GM19324 (cell line): ENCODE measurements around the gene PWWP2B.
"Not testable (repeated sequence)": the region's sequence is repeated elsewhere in the genome, so short reads cannot be mapped to it uniquely, and the experiment has no call there.

Source experiments
- ATAC-seq: cut with Tn5 transposase; IDR thresholded peaks from one replicate; pipeline ENCODE4 v1.9.1; 2021; ENCODE audit warnings: mild to moderate bottlenecking, moderate library complexity; ENCODE audit not compliant: unreplicated experiment, low FRiP score

PWWP2B gene

DNA sequence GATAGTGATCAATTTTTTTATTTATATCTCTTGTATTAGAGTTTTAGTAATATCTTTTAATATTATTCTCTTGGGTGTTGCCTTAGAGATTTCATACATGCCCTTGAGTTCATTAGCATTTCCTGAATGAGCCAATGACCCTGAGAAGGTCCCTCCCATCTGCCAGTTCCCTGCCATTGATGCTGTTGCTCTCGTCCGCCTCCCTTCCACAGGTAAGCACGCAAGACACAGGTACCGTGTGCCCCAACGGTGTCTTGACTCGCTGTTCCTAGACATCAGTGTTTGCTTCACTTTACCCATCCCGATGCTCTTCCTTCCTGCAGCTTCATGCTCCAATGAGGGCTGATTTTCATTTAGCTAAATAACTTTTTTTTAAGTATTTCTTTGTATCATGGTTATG is 19.7 kb upstream of the PWWP2B start:
- no peak for ATAC-seq

DNA sequence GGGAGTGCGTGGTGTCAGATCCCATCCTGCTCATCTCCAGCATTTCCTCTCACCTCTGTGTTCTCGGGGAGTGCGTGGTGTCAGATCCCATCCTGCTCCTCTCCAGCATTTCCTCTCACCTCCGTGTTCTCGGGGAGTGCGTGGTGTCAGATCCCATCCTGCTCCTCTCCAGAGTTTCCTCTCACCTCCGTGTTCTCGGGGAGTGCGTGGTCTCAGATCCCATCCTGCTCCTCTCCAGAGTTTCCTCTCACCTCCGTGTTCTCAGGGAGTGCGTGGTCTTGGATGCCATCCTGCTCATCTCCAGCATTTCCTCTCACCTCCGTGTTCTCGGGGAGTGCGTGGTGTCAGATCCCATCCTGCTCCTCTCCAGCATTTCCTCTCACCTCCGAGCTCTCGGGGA is 18.0 kb upstream of the PWWP2B start:
- ATAC-seq, result not testable (repeated sequence)

DNA sequence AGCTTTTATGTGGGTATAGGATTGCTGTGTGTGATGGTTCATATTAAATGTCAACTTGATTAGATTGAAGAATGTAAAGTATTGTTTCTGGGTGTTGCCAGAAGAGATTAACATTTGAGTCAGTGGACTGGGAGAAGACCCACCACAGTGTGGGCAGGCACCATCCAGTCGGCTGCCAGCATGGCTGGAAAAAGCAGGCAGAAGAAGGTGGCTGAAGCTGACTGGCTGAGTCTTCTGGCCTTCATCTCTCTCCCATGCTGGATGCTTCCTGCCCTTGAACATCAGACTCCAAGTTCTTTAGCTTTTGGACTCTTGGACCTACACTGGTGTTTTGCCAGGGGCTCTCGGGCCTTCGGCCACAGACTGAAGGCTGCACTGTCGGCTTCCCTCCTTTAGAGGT is 16.0 kb upstream of the PWWP2B start:
- ATAC-seq, result not testable (repeated sequence)

DNA sequence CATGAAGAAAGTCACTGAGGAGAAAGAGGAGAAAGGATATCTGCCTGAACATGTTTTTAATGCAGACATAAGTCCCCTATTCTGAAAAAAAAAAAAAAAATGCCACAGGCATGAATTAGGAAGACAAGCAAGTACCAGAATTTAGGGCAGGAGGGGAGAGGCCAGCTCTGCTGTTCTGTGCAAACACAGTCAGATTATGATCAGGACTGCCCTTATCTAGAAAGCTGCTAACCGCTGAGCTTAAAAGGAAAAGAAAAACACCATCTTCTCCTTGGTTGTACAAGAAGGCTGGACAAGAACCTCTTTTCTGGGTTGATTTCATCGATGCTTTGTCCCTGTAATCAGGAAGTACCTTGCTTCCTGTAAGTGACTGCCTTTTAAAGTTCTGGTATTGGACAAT is 15.3 kb upstream of the PWWP2B start:
- no peak for ATAC-seq

DNA sequence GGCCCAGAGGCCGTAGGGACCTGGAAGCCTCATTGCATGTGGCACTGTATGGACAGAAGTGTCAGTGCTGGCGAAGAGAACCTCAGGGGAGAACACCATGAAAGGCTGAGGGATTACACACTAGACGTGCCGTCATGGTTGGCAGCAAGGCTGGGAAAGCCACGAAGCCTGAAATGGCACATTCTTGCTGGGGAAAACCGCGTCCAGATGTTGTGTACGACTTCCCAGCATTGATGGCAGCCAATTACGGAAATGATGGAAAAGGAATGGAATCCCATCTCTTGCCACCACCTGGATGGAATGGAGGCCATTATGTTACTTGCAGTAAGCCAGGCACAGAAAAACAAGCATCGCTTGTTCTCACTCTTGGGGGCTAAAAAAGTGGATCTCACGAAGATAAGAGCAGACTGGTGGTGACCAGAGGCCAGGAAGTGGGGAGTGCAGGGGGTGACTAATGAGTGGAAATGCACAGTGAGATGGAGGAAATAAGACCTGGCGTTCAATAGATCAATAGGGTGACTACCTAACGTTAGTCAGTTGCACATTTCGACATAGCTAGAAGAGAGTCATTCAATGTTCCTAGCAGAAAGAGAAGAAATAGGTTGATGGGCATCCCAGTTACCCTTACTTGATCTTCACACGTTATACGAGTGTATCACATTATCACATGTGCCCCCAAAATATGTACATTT is 14.6 kb upstream of the PWWP2B start:
- ATAC-seq, result no peak

DNA sequence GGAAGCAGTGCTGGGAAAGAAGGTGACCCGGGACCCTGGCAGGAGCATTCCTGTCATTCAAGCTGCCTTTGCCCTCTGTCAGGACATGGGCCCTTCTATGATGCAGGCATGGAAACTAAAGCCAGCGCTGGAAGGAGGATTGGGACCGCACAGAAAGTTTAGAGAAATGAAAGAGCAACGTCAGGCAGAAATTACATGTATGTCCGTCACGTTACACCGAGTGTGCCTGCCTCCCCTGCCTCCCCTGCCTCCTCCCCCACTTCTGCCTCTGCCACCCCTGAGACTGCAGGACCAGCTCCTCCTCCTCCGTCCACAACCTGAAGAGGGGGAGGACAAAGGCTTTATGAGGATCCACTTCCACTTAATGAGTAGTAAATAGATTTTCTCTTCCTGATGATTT is 13.9 kb upstream of the PWWP2B start:
- ATAC-seq, result no peak

DNA sequence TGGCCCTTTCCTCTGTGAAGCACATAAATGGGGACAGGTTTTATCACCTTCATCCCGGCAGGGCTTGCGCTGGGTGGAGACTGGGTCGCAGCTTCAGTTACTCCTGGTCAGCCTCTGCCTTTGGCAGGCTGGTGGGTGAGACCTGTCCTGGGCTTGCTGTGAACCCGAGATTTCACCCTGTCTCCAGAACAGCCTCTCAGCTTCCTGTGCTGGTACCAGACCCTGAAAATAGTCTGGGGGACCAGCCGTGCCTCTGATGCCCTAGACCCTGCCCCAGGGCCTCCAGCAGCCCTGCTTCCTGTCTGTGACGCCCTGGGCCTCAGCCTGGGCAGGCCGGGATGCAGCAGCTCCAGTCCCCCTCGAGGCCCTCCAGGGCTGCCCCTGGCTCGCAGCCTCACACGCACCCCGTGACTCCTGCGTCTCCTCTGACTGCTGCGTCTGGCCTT is 13.2 kb upstream of the PWWP2B start:
- no peak for ATAC-seq

DNA sequence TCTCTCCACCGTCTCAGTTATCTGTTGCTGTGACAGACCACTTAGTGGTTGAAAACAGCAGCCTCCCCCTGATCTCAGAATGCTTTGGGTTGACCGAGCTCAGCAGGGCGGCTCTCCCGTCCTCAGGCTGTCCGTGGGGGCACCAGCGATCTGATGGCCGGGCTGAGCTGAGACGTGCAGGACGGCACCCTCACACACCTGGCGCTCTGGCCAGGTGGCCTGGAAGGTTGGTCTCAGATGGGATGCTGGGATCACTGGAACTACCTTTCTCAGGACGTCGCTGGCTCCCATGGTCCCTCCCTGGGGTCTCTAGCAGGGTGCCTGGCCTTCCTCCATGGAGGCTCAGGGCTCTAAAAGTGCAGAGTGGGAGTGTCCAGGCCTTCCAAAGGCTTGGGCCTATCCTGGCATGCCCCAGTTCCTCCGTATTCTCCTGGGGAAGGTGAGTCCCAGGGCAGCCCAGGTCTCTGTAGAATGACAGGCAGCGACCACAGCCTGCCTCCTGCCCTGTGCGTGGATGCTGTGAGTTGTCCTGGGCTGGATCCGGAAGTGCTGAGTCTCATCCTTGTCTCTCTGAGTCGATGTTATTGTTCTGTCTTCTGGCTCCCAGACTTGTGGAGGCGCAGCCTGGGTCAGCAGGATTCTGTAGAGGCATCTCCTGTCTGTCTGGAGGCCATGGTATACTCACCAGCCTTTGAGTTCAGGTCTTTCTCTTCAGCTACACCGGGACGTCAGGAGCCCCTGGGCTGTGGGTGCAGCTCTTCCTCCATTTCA is 12.2 kb upstream of the PWWP2B start:
- ATAC-seq, result no peak

DNA sequence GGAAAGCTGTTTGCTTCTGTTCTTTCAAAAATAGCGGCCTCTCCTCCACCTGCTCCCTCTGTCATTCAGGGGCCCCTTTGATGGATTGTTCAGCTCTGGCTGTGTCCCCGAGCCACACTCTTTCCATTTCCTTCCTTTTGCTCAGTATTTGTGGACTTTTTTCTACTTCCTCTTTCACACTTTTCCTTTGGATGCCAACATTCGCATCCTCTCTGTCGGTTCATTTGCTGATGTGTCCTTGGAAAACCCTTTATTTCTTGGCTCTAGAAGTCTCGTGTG is 11.7 kb upstream of the PWWP2B start:
- no peak for ATAC-seq

DNA sequence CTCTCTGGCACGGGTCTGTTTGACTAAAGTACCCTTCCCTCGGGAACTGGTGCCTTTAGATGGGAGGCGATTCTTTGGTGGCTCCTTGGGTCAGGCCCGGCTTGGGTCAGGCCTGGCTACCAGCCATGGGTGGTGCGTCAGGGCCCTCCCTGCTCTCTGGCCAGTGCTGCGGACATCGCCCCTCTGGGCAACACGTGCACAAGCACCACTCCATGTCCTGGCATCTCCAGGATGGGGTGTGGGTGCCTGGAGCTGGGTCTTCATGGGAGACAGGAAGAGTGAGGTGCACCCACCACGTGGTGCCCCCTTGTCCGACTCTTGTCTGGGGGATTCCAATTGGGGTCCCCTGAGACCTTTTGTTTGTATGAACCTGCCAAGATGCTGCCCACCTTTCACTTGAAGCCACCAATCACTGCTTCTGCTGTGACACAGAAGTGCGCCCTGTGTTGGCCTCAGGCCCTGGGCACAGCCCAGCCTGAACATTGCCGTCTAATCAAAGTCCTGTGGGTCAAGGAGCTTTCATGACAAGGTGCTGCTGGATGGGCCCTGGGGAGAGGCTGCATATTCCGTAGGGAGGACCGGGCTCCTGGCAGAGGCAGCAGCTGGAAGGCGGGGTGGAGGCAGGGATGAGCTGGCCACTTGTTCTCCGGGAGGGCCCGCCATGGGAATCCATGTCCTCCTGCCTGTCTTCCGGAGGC is 11.1 kb upstream of the PWWP2B start:
- ATAC-seq, result no peak

DNA sequence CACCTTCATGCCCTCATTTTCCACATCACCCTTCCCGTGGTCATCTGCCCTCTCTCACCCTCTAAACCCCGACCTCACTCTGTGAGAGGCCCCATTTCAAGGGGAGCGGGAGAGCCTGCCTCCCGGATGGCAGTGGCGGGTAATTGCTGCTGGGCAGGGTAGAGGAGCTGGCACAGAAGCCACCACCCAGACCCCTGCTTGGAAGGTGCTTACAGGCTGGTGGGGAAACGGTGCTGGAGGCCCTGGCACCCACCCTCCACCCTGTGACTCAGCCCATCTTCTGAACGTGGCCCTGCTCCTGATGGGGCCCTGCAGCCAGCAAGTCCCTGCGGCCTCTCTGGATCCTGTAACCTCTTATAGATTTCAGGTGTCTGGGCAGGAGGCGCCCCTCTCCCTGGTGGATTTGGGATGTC is 10.6 kb upstream of the PWWP2B start:
- no peak for ATAC-seq

DNA sequence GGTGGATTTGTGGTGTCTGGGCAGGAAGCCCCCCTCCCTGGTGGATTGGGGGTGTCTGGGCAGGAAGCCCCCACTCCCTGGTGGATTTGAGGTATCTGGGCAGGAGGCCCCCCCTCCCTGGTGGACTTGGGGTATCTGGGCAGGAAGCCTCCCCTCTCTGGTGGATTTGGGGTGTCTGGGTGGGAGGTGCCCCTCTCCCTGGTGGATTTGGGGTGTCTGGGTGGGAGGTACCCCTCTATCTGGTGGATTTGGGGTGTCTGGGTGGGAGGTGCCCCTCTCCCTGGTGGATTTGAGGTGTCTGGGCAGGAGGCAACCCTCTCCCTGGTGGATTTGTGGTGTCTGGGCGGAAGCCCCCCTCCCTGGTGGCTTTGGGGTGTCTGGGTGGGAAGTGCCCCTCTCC is 10.1 kb upstream of the PWWP2B start:
- ATAC-seq, result not testable (repeated sequence)

DNA sequence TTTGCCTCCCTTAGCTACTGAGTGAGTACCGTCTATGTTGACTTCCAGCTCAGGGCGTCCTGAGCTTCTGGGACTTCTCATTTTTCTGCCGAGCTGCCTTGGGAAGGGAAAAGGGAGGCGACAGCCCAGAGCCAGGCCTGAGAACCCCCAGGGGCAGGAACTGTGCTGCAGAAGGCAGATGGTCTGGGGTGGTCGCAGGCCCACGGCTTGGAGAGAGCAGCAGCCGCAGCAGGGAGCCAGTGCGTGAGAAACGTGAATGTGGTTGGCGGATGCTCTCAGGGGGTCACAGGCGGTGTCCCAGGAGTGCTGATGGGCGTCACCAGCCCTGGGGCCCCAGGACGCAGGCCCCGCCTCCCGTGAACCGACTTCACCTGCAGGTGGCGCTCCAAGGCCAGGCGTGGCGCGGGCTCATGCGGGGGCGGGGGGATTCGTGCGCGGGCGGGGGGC is 9.2 kb upstream of the PWWP2B start:
- no peak for ATAC-seq

DNA sequence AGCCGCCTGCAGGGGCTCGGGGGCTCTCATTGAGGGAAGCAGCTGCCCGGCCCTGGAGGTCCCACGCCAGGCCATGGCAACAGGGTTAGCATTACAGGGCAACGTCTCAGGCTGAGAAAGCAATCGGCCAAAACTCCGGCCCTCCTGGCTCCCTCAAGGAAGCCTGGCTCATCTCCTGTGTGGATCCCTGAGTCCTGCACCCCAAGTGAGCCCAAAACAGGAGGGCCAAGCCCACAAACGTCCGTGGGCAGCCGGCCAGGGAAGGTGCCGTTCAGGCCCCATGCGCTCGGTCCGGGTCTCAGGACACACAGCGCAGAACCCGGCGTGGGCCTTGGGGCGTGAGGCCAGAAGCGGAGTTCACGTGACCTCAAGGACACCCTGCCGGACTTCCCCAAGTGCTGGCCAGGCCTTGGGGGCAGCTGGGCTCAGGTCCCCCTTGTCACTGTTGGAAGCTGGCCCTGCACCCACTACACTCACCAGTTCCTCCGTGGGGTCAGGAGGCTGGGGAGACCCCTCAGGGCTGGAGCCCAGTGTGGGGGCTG is 8.0 kb upstream of the PWWP2B start:
- ATAC-seq, result no peak

DNA sequence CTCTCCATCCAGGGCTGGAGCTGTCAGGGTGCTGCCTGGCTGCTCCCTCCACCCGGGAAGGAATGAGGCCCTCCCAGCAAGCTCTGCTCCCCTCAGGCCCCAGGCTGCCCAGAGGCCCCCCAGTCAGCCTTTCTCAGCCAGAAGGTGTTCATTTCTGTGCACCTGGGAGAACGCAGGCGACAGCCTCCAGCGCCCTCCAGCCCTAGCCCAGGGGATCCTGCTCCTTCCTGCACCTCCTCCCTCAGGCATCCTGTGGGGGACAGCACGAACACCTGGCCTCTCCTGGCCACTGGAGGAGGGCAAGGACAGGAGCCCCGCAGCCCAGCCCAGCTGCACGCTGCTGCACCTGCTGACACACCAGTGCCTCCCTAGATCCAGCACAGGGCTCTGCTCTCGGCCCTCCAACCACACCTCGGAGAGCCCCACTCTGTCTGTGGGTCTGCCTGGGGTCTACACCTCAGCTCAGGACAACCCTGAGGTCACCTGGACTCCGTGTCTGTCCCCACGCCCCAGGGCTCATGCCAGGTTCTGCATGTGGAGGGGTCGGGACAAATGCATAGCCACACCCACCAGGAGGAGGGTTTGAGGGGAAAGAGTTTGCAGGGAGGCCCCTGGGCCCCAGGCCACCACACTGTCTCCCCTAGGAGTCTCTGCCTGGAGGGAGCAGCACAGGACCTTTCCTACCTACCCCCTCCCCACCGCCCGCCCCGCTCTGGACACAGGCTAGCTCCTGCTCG is 7.4 kb upstream of the PWWP2B start:
- no peak for ATAC-seq

DNA sequence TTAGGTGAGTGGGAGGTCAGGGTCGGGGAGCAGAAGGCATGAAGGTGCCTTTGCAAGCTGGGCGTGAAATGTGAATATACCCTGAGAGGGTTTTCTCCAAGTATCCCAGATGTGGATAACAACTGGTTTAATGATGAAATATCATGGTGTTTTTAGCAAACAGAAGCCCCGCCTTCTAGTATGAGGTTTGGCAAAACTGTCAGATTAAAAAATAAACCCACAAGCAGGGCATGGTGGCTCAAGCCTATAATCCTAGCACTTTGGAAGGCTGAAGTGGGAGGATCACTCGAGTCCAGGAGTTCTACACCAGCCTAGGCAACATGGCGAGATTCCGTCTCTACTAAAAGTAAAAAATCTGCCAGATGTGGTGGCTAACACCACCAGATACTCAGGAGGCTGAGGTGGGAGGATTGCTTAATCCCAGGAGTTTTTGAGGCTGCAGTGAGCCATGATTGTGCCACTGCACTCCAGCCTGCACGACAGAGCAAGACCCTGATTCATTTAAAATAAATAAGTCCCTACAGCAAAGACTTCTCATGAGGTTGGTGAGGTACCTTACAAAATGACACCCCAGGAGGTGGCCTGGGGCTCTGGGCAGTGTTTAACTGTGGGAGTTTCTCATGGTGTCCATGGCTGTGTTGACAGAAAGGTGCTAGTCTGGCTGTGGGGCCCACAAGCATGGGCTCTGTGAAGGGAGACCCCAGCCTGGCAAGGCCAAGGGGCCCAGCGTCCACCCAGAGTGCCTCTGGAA is 6.7 kb upstream of the PWWP2B start:
- no peak for ATAC-seq

DNA sequence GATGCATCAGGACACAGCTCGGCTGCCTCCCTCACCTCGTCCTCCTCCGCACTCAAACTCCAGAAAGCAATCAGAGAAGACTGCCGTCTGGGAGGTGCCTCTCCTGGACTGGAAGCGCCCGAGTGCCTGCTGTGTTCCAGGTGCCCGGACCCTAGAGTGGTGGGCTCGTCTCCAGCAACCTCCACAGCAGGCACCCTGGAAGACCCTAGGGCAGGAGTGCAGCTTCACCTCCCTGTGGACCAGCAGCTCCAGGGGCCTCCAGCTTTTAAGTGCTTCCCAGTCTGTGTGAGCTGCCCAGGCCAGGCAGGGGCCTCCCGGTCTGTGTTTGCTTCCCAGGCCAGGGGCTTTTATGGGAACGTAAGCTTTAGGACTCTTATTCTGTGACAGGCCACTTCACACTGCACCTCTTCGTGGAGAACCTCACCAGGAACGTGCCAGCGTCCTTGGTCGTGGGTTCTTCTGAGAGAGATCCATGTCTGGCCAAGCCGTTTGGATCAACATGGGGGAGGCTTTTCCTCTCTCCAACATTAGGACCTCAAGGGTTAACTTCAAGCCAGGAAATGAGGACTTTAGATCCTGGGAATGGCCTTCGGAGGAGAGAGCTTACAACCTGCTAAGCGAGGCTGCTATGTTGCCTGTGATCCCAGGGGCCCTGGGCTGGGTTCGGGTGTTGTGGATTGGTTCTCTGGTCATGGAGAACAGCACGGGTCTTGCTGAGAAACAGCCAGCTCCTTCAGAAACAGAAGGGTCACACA is 5.9 kb upstream of the PWWP2B start:
- no peak for ATAC-seq

DNA sequence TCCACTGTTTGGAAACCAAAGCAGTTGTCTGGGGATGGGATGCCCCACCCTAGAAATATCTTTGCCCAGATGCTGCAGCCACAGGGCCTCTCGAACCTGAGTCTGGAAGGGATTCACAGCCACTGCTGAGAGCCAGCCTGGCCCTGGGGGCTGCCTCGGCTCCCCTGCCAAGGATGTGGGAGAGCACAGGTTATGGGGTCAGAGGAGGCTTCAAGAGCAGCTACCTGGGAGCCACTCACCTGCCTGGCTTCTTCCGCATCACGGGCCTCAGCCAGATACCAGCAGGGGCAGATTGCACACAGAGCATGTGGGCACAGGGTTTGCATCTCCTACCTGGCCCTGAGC is 5.4 kb upstream of the PWWP2B start:
- no peak for ATAC-seq

DNA sequence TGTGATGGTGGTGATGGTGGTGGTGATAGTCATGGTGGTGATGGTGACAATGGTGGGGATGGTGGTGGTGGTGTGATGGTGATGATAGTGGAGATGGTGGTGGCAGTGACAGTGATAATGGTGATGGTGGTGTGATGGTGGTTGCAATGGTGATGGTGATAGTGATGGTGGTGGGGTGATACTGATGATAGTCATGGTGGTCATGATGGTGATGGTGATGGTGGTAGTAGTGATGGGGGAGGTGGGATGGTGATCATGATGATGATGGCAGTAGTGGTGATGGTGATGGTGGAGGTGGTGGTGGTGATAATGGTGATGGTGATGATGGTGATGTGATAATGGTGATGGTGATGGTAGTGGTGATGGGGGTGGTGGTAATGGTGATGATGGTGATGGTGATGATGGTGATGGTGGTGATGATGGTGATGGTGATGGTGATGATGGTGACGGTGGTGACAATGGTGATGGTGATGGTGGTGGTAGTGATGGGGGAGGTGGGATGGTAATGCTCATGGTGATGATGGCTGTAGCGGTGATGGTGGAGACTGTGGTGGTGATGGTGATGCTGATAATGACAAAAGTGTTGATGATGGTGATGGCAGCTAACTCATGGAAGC is 4.7 kb upstream of the PWWP2B start:
- no peak for ATAC-seq
